Stimulated activated CD8-positive, alpha-beta memory T cell treated with anti-CD3 and anti-CD28 coated beads, Interleukin-2, amount 100 ng/mL, for 48 hours (primary cell): Measurements from ENCODE around the gene SPATA22.
"Not testable (repeated sequence)": the region's sequence is repeated elsewhere in the genome, so short reads cannot be mapped to it uniquely, and the experiment has no call there.

Experiments
- DNase-seq, 2 donors: peaks; one replicate each; pipeline ENCODE4 v3.0.0-alpha.2; 2020; ENCODE audit warnings: low read depth in 2 of 2

SPATA22 gene, protein sequence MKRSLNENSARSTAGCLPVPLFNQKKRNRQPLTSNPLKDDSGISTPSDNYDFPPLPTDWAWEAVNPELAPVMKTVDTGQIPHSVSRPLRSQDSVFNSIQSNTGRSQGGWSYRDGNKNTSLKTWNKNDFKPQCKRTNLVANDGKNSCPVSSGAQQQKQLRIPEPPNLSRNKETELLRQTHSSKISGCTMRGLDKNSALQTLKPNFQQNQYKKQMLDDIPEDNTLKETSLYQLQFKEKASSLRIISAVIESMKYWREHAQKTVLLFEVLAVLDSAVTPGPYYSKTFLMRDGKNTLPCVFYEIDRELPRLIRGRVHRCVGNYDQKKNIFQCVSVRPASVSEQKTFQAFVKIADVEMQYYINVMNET

DNA sequence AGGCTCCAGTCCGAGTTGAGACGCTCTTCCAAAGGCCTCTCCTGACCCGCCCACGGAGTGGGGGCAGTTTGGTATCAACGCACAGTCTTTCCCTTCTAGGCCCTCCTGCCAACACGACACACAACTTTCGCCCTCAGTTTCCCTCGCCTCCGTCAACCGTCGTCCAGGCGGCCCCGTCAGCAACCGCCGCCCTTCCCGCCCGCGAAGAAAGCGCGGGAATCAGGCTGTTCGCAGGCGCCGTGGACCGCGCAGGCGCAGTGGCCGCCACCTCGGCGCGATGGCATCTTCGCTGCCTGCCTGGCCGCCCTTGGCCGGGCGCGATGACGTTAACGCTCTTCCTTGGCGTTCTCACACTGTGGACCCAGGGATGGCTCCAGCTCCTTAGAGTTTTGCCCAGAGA lies at the start of gene SPATA22:
Gene SPATA22, minus strand, starts transcription at position 221 of the 400 bp plus-strand sequence. CDS start 2,494 bp downstream, outside the sequence.
- no peak for DNase-seq

DNA sequence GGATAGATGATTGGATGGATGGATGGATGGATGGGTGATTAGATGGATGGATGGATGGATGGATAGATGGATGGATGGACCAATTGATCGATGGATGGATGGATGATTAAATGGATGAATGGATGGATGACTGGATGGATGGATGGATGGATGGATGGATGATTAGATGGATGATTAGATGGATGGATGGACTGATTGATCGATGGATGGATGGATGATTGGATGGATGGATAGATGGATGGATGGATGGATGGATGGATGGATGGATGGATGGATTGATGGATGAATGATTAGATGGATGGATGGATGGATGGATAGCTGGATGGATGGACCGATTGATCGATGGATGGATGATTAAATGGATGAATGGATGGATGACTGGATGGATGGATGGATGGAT lies 47.9 kb upstream of the SPATA22 start:
- DNase-seq, result not testable (repeated sequence)

DNA sequence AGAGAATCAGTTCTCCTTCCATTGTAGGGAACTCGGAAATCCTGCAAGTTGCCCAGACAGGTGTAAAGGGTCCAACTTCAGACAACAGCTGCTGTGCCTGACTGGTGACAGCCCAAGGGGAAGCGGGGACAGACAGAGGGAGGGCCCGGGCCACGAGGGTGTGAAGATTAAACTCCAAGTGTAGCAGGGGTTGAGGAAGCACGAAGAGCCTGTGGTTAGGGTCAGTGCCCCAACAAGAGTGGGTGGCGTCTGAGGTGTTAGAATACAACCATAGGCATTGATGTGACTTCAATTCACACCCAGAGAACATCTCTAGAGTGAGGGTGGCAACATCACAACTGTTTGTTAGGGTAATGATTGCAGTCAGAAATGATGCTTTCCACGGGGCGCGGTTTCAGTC lies 43.3 kb upstream of the SPATA22 start:
- DNase-seq, result no peak

GRCh38 chr17:3514167-3514566 lies 42.5 kb upstream of the SPATA22 start:
- not testable (repeated sequence) for DNase-seq

DNA sequence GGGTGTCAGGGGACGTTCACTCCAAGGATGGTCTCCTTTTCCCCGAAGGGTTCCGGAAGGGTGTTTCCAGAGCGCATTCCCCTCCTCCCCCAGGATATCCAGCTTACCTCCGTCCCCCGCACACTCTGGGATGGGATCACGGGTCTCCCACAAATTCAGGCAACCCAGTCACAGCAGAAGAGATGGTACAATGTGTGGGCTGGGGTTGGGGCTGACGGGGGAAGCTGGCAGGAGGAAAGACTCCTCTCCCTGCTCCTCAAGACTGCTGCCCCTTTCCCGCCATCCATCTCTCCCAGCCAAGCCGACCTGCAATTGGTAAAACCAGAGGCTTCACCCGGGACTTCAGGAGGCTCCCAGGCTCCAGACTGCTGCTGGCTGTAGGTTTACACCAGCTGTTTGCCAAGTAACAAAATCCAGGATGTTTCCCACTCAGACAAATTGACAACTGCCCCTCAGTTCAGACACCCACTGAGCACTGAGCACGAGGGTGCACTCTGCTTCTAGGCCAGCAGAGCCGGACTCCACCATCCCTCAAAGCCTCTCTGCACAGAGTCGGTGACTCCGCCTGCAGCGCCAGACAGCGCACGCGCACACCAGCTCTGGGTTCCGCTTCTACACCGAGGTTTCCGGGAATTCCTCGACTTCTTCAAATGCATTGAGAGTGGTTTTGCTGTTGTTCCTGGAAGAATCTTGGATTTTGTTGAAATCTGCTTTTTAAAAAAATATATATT lies 41.9 kb upstream of the SPATA22 start:
- DNase-seq, result no peak

- no peak for DNase-seq
Measured at GRCh38 chr17:3512505-3513171, 41.0 kb upstream of the SPATA22 start.

GRCh38 chr17:3511852-3512504 lies 40.4 kb upstream of the SPATA22 start:
- DNase-seq, result no peak

DNA sequence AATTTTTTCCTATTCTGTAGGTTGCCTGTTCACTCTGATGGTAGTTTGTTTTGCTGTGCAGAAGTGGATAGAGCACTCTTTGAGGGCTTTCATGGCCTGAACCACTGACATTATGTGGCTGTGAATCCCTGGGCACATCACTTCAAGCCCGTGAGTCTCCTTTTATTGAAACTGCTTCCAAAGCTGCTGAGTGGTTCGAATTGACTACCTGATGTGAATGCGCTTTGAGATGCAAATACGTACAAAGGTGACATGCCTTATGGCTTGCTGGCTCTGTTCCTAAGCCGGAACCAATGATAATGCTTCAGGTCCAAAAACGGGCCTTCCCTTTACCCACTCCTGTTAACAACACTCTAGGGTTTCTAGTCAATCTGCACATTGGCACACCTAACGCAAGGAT lies 38.5 kb upstream of the SPATA22 start:
- DNase-seq, result no peak

DNA sequence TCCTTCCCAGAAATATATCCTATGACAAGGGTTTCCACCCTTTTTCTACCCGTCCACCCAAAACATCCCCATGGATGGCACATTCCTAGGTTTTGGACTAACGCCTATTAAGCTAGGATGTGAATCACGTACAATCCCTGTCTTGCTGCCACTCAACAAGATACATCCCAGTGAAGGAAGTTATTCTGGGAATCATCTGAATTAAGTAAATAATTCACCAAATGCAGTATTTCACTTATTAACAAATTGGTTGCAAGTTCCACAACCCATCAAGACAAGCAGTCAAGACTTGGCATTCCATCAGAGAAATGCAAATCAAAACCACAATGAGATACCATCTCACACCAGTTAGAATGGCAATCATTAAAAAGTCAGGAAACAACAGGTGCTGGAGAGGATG lies 36.2 kb upstream of the SPATA22 start:
- no peak for DNase-seq

DNA sequence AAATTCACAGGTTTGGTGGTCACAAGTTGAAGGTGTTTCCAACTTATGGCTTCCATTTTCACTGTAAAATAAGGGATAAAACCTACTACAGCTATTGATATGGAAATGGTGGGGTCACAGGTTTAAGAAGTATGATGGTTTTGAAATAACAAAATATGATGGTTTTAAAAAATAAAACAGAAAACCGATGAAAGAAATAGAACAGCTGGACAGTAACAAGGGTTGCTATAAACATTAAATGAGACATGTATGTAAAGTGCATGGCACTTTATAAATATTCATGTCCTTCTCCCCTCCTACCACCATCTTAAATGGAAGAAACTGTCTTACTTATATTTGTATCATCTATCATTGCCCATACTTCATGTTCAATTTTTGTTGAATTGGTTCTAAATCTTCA lies 35.5 kb upstream of the SPATA22 start:
- no peak for DNase-seq

DNA sequence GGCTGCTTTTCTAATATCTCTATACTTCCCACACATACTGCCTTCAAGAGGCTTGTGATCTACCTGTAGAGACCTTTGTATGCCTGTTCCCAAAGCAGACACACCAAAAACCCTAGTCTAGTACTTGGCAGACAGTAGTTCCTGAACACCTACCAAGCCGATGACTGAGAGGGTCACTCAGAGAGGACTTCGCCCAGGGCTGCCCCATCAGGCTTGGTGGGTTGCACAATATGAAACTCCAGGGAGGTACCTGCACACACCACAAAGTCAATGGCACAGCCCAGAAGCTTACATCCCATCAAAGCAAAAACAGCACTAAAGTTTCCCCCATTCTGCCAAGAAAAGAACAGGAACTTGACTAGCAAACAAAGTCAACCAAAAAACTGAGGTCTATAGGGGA lies 34.4 kb upstream of the SPATA22 start:
- DNase-seq, result no peak

- no peak for DNase-seq
Measured at GRCh38 chr17:3505008-3505407, 33.4 kb upstream of the SPATA22 start.

- no peak for DNase-seq
Measured at GRCh38 chr17:3503285-3503684, 31.7 kb upstream of the SPATA22 start.

GRCh38 chr17:3502466-3502865 lies 30.8 kb upstream of the SPATA22 start:
- DNase-seq, result no peak

DNA sequence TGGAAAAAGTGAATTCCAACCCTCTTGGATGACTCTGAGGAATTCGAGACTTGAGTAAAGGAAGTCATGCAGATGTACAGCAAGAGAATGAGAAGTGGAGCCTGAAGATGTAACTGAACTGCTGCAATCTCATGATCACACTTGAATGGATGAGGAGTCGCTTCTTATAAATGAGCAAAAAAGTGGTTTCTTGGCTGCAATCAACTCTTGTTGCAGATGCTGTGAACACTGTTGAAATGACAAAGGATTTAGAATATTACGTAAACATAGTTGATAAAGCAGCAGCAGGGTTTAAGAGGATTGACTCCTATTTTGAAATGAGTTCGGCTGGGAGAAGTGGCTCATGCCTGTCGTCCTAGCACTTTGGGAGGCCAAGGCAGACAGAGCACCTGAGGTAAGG lies 29.7 kb upstream of the SPATA22 start:
- DNase-seq, result no peak

- DNase-seq, result no peak
Measured at GRCh38 chr17:3497101-3497500, 25.5 kb upstream of the SPATA22 start.

GRCh38 chr17:3485481-3486068 lies 14.0 kb upstream of the SPATA22 start:
- no peak for DNase-seq

- DNase-seq, result no peak
Measured at GRCh38 chr17:3482852-3483251, 11.2 kb upstream of the SPATA22 start.

DNA sequence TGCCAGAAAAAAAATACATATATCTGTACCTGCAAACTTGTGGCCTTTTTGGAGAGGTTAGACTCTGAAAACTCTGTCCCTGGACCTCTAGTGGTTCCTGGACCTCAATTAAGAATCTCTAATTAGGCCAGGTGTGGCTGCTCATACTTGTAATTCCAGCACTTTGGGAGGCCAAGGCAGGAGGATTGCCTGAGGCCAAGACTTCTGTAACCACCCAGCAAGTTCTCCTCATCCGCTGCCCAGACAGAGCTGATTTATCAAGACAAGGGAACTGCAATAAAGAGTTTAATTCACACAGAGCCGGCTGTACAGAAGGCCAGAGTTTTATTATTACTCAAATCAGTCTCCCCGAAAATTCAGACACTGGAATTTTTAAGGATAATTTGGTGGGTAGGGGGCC lies 8.4 kb upstream of the SPATA22 start:
- no peak for DNase-seq

- DNase-seq, result no peak
Measured at GRCh38 chr17:3475812-3476610, 4.4 kb upstream of the SPATA22 start, which contains the start of gene ASPA. ASPA (plus strand) TSS chr17:3475997; CDS start chr17:3476160, 163 bp downstream.

- no peak for DNase-seq
Measured at GRCh38 chr17:3475251-3475685, 3.6 kb upstream of the SPATA22 start.
